Fibroblast of lung (primary cell): ENCODE data around the gene UACA.

Source experiments
- CTCF ChIP-seq, 2 donors: IDR thresholded peaks in 1 of 2; conservative IDR thresholded peaks in 1 of 2; 1 replicate in 1 of 2; 2 replicates in 1 of 2; pipeline ENCODE4 v1.5.1; 2011 to 2012; ENCODE audit warnings: low read length in 2 of 2, control low read depth in 1 of 2, inconsistent platforms in 1 of 2, low read depth in 1 of 2, mild to moderate bottlenecking in 1 of 2
- EZH2 ChIP-seq: IDR thresholded peaks from 2 replicates; pipeline ENCODE4 v1.5.1; 2012; ENCODE audit warnings: low read length, control low read depth, mild to moderate bottlenecking; ENCODE audit errors: missing control alignments

DNA sequence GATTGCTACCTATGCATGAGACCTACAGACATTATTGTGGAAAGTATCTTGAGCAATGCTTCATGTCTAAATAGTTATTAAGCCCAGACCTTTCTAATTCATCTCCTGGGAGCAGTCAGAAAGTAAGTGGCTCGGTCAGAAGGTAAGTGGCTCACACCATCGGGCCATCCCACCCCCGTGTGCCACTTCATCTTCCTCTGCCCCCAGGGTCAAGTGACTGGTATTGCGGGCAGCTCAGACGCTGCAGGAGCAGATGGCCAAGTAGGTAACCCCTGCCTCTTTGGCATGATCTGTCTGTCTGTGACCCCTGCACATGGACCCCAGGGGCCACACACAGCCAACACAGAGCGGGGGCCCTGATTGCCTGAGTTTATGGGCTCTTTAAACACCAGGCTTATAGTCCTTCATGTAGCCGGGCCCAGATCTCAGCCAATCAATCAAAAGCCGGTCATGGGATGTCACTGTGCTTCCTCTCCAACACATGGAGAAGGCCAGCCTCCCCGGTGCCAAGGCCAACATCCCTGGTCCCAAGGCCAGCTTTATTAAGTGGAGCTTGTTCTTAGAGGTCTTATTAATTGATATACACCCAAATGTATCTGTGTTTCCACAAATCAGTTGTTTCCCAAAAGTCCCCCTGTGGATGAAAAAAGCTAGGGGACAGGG, 47.7 kb upstream of the UACA start:
- TF ChIP-seq CTCF (conservative IDR thresholded peaks at IDR 0.05 in 1 of 2, IDR thresholded peaks at IDR 0.05 in 1 of 2; ENCODE audit: low read depth in 1 of 2, low read length in 2 of 2) (no peak), EZH2 (no peak)
